Sigmoid colon (tissue), 7 donors: ENCODE data around the gene TOMT. TPM values are rescaled to one million over a fixed set of nuclear protein-coding genes. Genes with fewer than 3 reads are reported as not detected.
"Not testable (repeated sequence)": the region's sequence is repeated elsewhere in the genome, so short reads cannot be mapped to it uniquely, and the experiment has no call there.

Source experiments
- DNase-seq: peaks from one replicate; pipeline ENCODE4 v3.0.0-alpha.2; 2019
- H3K27ac ChIP-seq, 4 donors: fragments of 200-600 bp; sonication (generic); one replicate each; pipeline ENCODE4 v1.5.1; 2016 to 2019; ENCODE audit warnings: mild to moderate bottlenecking in 1 of 4
- H3K27me3 ChIP-seq, 3 donors: fragments of 200-600 bp; sonication (generic); one replicate each; pipeline ENCODE4 v1.5.1; 2019; ENCODE audit warnings: mild to moderate bottlenecking in 1 of 3
- H3K36me3 ChIP-seq, 4 donors: fragments of 200-600 bp; sonication (generic); one replicate each; pipeline ENCODE4 v1.5.1; 2016 to 2019
- H3K4me1 ChIP-seq, 4 donors: fragments of 200-600 bp; sonication (generic); one replicate each; pipeline ENCODE4 v1.5.1; 2017 to 2019
- H3K4me3 ChIP-seq, 4 donors: fragments of 200-600 bp; sonication (generic); one replicate each; pipeline ENCODE4 v1.5.1; 2017 to 2019; ENCODE audit warnings: mild to moderate bottlenecking in 2 of 4, moderate library complexity in 1 of 4
- H3K9me3 ChIP-seq, 4 donors: fragments of 200-600 bp in 3 of 4; sonication (generic) in 3 of 4; one replicate each; pipeline versions ENCODE4 v1.5.1 to v1.6.1; 2013 to 2019
- CTCF ChIP-seq, 4 experiments: fragments of 450-650 bp in 3 of 4; fragments of 200-600 bp in 1 of 4; IDR thresholded peaks; one replicate each; pipeline ENCODE4 v1.5.1; 2016 to 2019; ENCODE audit warnings: antibody characterized with exemption in 4 of 4, mild to moderate bottlenecking in 3 of 4, moderate library complexity in 2 of 4
- EP300 ChIP-seq, 4 donors: sonication (generic); formaldehyde crosslinking; IDR thresholded peaks; one replicate each; pipeline ENCODE4 v1.6.1; 2017; ENCODE audit warnings: antibody characterized with exemption in 4 of 4
- POLR2A ChIP-seq, 2 donors: fragments of 450-650 bp; IDR thresholded peaks; one replicate each; pipeline ENCODE4 v1.6.1; 2016; ENCODE audit warnings: antibody characterized with exemption in 2 of 2, mild to moderate bottlenecking in 2 of 2, moderate library complexity in 2 of 2
- POLR2AphosphoS5 ChIP-seq, 4 donors: sonication (generic); formaldehyde crosslinking; IDR thresholded peaks; one replicate each; pipeline ENCODE4 v1.6.1; 2017; ENCODE audit warnings: antibody characterized with exemption in 4 of 4
- WGBS, 2 donors: extraction: QIAGEN DNeasy Blood & Tissue Kit; methylation state at CpG; one replicate each; pipeline ENCODE4 v1.1.7; 2013; 5-methylcytosine and 5-hydroxymethylcytosine counted together
- intact Hi-C: fragments of 100-400 bp; cut with DNase I; formaldehyde crosslinking; loops from one replicate; pipeline ENCODE4 v1.15.1; 2023
- polyA plus RNA-seq, 3 donors: library from polyadenylated mRNA; stranded (reverse); fragments of 200-250 nt; gene quantifications; one replicate each; pipeline ENCODE4 v1.2.3, GENCODE V29; 2013
- total RNA-seq, 4 donors: library from RNA; depleted of rRNA; stranded (reverse); fragments of >200 nt; gene quantifications; one replicate each; pipeline ENCODE4 v1.1.0, GENCODE V29; 2016
- donor health status: healthy with polysubstance abuse.
- donor health status: Bipolar disorder and iron deficiency.
- donor health status: healthy.

The TOMT gene
- total and polyA plus RNA-seq, 7 donors, result not detected

GRCh38 chr11:72144807-72145565 is 39.3 kb downstream of the TOMT start:
- WGBS, 2 donors, result 46 to 79% methylated on average over 4 of the region's 4 CpGs
- no peaks in the 10 kb centered on the region for H3K9me3 ChIP-seq
- H3K36me3 ChIP-seq, result no peaks in the 10 kb centered on the region
- H3K4me3 ChIP-seq, result no peak overlapping the region
- no peaks in the 10 kb centered on the region for H3K4me1 ChIP-seq
- no peaks in the 10 kb centered on the region for H3K27me3 ChIP-seq
- intact Hi-C loops, result loop anchor here (2.0 to 5.0 kb wide), 2 partner anchors 118 to 168 kb away; no protein-coding TSS in a partner anchor
- DNase-seq, result no peak
- H3K27ac ChIP-seq, result no peak overlapping the region
- TF ChIP-seq CTCF (IDR thresholded peaks at IDR 0.05), result no peak
- no peak for TF ChIP-seq POLR2A (IDR thresholded peaks at IDR 0.05)
- TF ChIP-seq EP300 (IDR thresholded peaks at IDR 0.05), result no peak
- no peak for TF ChIP-seq POLR2AphosphoS5 (IDR thresholded peaks at IDR 0.05)

DNA sequence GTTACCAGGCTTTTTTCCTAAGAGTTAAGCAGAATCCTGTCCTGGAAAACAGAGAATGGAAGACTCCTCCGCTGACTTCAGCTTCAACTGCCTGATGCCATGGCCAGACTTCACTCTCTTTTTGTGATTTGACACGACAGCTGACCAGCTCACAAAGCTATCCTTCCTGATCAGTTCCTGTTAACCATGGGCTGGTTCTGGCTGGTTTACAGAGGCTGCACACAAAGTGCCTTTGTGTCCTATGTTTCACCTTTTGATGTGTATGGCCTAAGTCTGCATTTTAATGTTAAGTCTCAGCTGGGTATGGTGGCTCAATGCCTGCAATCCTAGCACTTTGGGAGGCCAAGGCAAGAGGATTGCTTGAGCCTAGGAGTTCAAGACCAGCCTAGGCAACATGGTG is 40.9 kb downstream of the TOMT start:
- intact Hi-C loops, result loop anchor here (5.0 kb wide), 1 partner anchor 119 kb away; no protein-coding TSS in a partner anchor
- no peak overlapping the region for H3K27ac ChIP-seq
- H3K4me3 ChIP-seq, result no peak overlapping the region
- 38 to 41% methylated on average over 2 of the region's 2 CpGs for WGBS, 2 donors
- no peaks in the 10 kb centered on the region for H3K27me3 ChIP-seq
- TF ChIP-seq CTCF (IDR thresholded peaks at IDR 0.05), result no peak
- TF ChIP-seq POLR2AphosphoS5 (IDR thresholded peaks at IDR 0.05), result no peak
- no peak for TF ChIP-seq POLR2A (IDR thresholded peaks at IDR 0.05)
- TF ChIP-seq EP300 (IDR thresholded peaks at IDR 0.05), result no peak
- no peaks in the 10 kb centered on the region for H3K4me1 ChIP-seq
- no peak for DNase-seq
- H3K36me3 ChIP-seq, result no peaks in the 10 kb centered on the region
- H3K9me3 ChIP-seq, result no peaks in the 10 kb centered on the region

GRCh38 chr11:72150882-72151281 is 45.2 kb downstream of the TOMT start:
- WGBS, 2 donors, result 75 to 85% methylated on average over 4 of the region's 4 CpGs
- TF ChIP-seq EP300 (IDR thresholded peaks at IDR 0.05) (no peak), POLR2AphosphoS5 (IDR thresholded peaks at IDR 0.05) (no peak), POLR2A (IDR thresholded peaks at IDR 0.05) (no peak), CTCF (IDR thresholded peaks at IDR 0.05) (no peak)
- H3K4me3 ChIP-seq, result no peak overlapping the region
- H3K27ac ChIP-seq, result no peak overlapping the region
- H3K27me3 ChIP-seq, result no peaks in the 10 kb centered on the region
- no peaks in the 10 kb centered on the region for H3K36me3 ChIP-seq
- H3K4me1 ChIP-seq, result no peaks in the 10 kb centered on the region
- intact Hi-C loops, result no loop called here
- no peak for DNase-seq
- no peaks in the 10 kb centered on the region for H3K9me3 ChIP-seq

GRCh38 chr11:72153874-72154273 is 48.1 kb downstream of the TOMT start:
- H3K27ac ChIP-seq, intact Hi-C loops: not testable (repeated sequence)
- WGBS, 2 donors, result 88 to 91% methylated on average over 6 of the region's 6 CpGs

DNA sequence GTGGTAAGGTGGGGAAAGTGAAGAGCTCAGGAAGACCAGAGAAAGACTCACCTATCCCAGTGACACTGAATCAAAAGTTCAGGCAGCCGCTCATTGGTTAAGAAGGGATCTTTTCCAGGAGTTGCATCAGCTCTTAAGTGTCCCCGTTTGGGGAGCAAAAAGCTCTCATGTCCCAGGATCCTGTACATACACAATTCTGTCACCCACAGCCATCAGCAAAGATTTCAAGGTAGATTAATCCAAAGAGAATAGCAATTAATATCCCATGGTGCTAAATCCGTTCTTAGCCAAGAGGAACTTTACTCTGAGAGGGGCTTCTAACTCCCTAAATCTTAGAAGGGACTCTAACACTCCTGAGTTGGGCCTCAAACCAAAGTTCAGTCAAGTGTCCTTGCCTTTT is 49.1 kb downstream of the TOMT start:
- H3K4me3 ChIP-seq, result no peak overlapping the region
- no peaks in the 10 kb centered on the region for H3K36me3 ChIP-seq
- TF ChIP-seq POLR2AphosphoS5 (IDR thresholded peaks at IDR 0.05) (no peak), POLR2A (IDR thresholded peaks at IDR 0.05) (no peak), CTCF (IDR thresholded peaks at IDR 0.05) (no peak), EP300 (IDR thresholded peaks at IDR 0.05) (no peak)
- no peaks in the 10 kb centered on the region for H3K9me3 ChIP-seq
- no peak for DNase-seq
- 91 to 92% methylated on average over 3 of the region's 3 CpGs for WGBS, 2 donors
- no peaks in the 10 kb centered on the region for H3K4me1 ChIP-seq
- no peak overlapping the region for H3K27ac ChIP-seq
- H3K27me3 ChIP-seq, result no peaks in the 10 kb centered on the region
- intact Hi-C loops, result no loop called here

More at GRCh38 chr11:72153874-72154273, 48.1 kb downstream of the TOMT start:
- not testable (repeated sequence) for H3K9me3 ChIP-seq, H3K27me3 ChIP-seq, H3K4me1 ChIP-seq, DNase-seq, H3K36me3 ChIP-seq, H3K4me3 ChIP-seq
